Neural progenitor cell (in vitro differentiated cells): Measurements from ENCODE around the gene STARD10.

Source experiments
- CTCF ChIP-seq: fragments of 200-600 bp; sonication (generic); IDR thresholded peaks from 2 replicates; pipeline ENCODE4 v1.5.1; 2017; ENCODE audit warnings: antibody characterized with exemption, mild to moderate bottlenecking
- EZH2 ChIP-seq: fragments of 200-600 bp; sonication (generic); IDR thresholded peaks from 2 replicates; pipeline ENCODE4 v1.6.1; 2017; ENCODE audit warnings: antibody characterized with exemption, mild to moderate bottlenecking, moderate library complexity

- TF ChIP-seq CTCF: no peak
- no peak for TF ChIP-seq EZH2
Observed at GRCh38 chr11:72721276-72721675, 72.6 kb downstream of the STARD10 start.
